ENCODE measurements around the gene TYW5.

The TYW5 gene

DNA sequence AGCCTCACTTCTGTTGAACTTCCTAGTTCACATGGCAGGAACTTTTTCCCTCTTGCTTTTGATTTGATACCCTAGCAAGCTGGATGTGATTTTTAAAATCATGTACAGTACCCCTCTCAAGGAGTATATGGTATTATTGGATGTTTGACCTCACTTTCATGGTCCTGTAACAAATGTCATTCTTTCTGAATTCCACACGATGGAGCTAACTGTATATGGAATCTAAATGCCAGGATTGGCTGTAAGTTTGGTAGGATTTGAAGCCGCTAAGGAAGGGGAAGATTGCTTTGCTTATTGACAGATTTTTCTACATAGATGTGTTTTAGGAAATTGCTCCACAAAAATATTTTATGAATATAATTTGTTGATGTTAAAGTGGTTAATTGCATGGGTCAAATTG lies 18.4 kb upstream of the TYW5 start:
- no peak for DNase-seq

DNA sequence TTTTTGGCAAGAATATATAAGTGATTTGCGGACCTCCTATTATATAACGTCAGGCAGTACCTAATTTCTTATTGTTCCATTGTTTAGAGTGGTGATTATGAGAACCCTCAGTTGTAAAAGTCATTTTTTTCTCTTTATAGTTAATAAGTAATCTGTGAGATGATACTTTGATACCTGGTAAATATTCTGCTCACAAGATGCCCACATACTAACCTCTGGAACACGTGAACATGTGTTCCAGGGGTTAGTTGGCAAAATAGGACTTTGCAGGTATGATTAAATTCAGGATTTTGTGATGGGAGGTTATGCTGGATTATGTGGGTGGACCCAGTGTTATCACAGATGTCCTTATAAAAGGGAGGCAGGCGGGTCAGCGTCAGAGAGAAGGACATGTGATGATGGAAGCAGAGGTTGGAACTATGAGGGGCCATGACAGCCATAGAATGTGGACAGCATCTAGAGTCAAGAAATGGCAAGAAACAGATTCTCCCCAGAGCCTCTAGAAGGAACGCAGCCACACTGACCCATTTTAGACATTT lies 16.9 kb upstream of the TYW5 start:
- no peak for DNase-seq

DNA sequence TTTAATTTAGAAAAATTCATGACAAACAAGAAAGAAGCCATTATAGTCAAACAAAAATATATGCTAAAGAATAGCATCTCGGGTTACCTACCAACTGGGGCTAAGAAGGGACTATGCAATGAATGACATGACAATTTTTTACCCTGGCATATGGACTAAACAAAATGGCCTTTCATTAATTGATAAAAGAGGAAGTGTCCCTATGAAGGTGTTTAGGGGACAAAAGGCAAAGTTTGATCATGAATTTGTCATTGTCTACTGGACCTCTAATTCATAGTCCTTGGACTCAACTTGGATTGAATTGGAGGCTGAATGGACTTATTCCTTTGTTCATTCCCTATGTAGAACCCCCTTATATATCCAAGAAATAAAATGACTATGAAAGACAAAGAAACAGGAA lies 12.8 kb upstream of the TYW5 start:
- DNase-seq, result no peak

DNA sequence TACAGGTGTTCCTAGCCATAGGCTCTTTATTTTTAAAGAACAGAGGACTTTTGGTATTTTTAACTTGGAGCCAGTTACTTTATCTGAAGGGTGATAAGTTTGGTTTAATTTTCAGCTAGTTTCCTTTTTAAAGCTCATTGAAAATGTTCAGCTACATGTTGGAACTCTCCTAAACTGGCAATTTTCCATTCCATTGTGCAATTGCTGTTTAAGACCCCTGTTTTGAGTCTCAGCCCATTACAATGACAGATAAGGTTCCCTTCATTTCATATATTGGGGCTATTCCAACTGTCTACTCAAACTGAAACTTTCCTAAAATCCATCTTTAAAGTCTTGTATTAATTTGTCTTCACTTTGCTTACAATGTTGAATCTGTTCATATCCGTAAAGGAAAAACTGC lies 11.7 kb upstream of the TYW5 start:
- no peak for DNase-seq

DNA sequence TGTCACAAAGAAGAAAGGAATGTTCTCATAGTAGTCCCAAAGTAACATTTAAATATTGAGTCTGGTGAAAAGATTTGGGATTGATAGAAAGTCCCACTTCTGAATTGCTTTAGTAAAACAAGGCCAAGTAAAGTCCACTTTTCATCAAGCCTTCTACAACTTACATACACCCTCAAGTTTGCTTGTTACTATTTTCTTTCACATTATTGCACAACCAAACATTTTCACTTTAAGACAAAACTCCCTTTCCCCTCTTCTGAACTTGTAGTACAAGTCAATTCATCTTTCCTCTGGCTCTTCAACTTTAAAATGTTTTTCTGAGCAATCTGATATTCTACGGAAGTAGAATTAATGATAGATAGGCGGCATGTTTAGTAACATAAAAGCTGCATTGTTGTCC lies 11.1 kb upstream of the TYW5 start:
- no peak for DNase-seq

DNA sequence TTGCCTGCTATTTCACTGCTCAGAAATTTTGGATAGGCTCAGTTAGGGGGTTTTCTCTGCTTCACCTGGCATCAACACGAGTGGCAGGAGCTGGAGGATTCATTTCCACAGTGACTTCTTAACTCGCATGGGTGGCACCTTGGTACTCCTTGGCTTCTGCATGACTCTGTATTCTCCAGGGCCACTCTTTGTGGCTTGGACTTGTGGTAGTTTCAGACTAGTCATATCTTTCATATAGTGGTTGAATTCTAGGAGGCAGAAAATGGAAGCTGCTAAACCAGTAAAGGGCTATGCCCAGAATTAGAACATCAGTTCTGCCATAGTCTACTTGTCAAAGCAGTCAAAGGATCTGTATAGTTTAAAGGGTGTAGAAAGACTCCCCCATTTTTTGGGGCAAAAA lies 6.9 kb upstream of the TYW5 start:
- no peak for DNase-seq

DNA sequence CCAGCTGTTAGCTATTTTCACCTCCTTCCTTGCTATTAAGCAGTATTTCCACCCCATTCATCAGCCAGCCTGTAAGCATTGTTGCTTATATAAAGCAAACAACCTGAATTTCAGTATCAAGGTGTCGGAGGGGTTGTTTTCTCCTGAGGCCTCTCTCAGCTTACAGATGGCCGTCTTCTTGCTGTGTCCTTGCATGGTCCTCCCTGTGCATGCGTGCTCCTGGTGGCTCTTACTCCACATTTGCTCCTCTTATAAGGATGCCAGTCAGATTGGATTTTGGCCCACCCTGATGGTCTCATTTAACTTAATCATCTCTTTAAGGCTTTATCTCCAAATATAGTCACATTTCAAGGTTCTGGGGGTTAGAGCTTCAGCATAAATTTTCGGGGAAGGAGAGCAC lies 2.7 kb upstream of the TYW5 start:
- DNase-seq, result no peak

DNA sequence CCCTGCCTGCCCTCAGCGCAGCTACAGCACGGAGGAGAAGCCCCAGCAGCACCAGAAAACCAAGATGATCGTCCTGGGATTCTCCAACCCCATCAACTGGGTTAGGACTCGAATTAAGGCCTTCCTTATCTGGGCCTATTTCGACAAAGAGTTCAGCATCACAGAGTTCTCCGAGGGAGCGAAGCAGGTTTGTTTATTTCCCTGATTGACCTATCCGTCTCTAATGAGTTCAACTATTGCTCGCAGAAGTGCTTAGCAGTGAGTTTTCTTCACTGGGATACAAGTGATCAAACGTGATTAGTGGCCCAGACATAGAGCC lies 730 bp upstream of the TYW5 start:
- DNase-seq, result no peak

DNA sequence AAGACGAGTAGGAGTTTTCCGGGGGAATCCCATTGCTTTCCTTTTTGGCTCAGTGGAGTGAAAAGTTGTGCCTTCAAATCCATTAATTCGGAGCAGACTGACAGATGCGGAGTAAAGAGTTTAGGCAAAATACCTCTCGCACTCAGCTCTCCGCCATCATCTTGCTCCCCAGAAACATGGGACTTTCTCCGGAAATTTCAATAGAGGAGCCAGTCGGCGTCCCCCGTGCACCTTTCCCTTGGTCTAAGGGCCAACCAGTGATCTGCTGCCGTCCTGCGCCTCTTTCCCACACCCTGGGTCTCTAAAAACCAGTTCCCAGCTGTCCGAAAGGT lies 318 bp downstream of the TYW5 start:
- no peak for DNase-seq

DNA sequence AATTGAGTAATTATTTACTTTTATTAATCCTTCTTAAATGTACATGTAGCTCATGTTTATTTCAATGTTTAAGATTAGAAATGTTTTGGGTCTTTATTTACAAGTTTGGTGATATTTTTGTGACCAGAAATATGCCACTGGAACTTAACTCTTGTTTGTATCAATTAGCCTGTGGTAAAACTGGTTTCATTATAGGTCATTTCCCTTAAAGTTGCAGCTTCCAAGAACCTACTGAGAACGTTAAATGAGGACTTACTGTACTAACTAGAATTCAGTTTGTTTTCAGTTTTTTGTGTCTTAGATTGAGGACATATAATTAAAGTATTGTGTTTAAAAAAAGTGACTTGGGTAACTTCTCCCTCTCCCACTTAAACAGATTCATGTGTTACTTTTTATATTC lies 4.3 kb downstream of the TYW5 start:
- no peak for DNase-seq

DNA sequence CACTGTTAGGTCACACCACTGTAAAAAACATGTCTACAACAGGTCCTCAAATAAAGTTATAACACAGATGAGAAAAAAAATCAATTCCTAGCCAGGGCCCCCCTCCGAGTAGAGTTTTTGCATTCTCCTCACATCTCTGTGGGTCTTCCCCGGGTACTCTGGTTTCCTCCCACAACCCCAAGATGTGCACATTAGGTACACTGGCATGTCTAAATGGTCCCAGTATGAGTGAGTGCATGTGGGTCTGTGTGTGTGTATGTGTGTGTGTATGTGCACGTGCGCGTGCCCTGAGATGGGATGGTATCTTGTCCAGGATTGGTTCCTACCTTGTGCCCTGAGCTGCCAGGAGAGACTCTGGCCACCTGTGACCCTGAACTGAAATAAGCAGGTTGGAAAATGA lies 4.9 kb downstream of the TYW5 start:
- DNase-seq, result no peak

DNA sequence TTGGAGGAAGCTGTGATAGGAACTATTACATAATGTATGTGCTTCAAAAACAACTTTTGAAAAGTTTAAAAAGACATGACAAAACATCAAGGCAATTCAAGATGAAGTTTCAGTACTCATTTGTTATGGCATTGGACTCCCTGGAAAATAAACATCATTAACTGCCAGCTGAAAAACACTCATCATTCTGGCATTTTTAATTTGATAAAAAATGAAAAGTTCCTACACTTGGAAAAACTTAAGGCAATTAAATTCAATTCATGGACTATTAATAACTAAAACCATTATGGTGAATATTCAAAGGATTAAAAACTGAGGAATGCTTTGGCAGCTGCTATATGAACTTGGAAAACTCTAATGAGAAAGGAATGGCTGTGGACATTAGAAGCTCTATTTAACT lies 8.5 kb downstream of the TYW5 start:
- no peak for DNase-seq

DNA sequence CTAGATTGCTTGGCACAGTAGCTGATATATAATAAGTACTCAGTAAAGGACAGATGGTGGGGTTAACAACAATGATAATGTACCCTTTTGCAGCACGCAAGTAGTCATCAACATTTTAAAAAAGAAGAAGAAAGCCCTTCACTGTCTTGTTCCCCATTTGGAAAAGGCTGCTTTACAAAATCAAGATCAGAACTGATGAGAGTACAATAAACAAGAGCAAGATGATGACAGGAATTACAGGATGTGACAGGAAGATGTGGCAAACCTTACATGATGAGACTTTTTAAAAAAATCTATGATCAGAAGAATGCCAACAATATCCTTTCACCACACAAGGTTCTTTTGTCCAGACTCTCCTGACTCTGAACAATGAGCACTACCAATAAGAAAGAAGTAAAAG lies 9.1 kb downstream of the TYW5 start:
- DNase-seq, result no peak

DNA sequence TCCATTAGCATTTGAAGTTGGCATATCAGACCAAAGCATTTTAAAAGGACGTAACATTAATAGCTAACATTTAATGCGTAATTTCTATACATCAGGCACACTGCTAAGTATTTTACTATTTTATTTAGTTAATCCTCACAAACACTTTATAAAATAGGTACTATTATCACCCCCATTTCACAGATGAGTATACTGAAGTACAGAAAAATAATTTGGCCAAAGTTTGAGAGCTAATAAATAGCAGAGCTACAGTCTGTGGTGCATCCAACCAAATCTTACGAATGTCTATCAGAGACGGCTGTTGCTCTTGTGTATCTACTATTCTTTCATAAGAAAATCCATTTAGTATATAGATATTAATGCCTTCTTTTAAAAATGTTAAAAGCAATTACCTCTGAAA lies 11.9 kb downstream of the TYW5 start:
- no peak for DNase-seq

DNA sequence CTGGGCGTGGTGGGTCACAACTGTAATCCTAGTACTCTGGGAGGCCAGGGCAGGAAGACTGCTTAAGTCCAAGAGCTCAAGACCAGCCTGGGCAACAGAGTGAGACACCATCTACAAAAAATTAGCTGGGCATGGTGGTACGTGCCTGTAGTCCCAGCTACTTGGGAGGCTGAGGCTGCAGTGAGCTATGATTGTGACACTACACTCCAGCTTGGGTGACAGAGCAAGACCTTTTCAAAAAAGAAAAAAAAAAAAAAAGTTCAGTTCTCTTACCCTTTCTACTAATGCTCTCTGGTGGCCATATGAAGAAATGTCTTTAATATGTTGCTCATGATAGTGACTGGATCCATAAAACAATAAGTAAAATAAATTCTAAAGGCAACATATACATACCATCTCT lies 14.9 kb downstream of the TYW5 start:
- no peak for DNase-seq

DNA sequence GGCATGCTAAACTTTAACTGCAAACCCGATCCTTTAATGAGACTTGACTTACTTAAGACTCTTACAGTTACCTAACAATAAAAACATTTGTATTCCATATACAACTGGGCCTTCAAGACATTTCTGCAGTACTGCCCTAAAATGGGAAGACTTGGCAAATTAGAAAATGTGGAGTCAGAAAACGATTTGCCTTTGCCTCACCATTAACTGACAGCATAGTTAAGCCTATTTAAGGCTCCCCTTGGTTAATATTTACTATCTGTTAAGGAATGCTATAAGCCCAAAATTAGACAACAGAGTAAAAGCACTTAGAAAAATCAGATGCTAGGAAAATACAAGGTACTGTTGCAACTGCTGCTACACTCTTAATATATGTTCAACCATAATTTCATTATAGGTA lies 18.7 kb downstream of the TYW5 start:
- DNase-seq, result no peak

DNA sequence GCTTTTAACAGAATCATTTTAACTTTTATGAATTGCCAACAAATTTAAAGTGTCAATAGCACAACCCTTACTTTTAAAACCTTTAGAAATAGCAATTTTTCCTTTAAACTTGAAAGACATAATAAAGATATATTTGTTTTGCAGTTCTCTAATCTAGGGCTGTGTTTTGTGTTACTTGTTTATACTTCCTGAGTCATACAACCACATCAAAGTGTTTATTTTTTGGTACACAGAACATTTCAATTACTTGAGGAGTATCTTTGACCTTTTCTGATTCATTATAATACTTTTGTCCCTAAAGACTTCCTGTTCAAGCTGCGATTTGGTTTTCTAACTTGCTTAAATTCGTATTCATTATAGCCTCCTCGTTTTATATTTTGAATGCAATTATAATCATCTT lies 21.8 kb downstream of the TYW5 start:
- no peak for DNase-seq

DNA sequence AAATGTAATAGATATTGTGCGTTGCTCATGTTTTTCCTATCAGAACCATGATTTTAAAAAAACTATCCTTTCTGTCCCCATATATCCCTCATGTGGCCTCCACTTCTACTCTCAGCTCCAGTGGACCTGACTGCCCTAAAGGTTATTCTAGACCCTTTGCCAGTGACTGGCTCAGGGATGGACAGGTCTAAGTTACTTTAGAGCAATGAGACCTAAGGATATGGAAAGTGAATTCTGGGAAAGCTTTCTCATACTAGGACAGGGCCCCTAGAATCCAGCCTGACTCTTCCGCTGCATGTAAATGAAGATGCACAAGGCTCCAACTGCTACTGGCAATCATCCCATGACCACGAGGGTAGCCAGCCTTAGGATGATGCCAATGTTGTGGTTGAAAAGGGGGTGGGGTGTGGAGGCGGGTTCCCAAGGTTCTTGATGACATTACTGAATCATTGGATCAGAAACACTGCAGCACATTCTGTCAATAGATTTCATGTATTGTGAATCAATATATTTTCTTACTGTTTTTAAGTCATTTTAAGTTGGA lies 22.9 kb downstream of the TYW5 start:
- no peak for DNase-seq

DNA sequence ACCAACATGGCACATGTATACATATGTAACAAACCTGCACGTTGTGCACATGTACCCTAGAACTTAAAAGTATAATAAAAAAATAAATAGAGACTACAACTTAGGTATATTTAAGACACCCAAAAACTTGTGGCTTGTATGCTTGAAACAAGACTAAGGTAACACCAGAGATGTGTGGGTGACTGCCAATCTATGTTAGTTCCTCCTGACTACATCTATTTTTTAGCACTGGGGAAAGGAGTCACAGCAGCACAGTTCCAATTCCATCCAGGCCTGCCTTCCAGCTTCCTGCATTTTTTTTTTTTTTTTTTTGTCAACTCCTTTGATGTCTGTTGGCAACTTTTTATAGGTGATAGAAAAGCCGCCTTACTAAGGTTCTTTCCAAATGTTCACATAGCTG lies 26.0 kb downstream of the TYW5 start:
- no peak for DNase-seq

DNA sequence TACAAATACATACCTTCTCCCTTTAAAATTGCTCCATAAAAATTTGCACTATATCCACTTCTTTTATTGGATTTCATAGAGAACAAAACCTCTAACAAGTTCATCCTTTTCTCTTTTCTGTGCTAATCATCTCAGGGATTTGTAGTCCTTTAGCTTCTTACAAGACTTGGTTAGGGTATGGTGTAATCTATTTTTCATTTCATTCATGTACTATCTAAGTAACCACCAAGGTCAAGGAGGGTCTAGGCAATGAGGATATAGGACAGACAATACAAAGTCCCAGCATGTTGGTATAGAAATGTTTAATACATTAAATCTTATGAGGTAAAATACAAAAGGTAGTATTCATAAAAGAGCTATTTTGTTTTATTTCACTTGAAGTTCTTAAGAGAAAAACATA lies 26.7 kb downstream of the TYW5 start:
- DNase-seq, result no peak

DNA sequence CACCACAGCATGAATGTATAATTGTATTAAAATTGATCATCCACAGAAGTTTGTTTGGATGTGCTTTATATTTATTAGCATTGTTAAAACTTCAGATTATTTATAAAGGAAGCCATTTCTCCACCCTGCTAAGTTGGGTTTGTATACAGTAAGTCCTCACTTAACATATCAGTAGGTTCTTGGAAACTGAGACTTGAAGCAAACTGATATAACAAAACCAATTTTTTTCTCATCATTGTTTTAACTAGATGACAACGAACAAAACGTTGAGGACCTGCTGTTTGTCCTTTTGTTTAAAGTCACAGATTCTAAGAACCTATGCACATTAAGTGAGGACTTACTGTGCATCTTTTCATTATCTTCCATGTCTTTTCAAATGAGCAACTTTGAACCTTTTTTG lies 27.1 kb downstream of the TYW5 start:
- DNase-seq, result no peak

DNA sequence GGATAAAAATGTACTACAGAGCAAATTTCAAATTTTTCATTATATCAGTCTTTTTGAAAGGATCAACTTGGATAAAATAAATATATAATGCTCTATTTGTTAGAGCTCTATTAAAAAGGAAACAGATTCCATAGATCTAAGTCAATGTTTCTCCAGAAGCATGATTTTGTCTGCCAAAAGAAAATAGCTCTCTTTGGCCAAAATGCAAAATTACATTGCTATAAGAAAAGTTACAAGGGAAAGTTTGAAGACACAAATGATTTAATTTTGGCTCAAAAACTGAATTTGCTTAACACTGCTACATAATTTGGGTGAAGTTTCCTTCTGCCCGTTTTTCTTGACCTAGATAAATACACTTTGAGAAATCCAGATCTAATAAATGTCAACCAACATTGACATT lies 28.5 kb downstream of the TYW5 start:
- DNase-seq, result no peak

DNA sequence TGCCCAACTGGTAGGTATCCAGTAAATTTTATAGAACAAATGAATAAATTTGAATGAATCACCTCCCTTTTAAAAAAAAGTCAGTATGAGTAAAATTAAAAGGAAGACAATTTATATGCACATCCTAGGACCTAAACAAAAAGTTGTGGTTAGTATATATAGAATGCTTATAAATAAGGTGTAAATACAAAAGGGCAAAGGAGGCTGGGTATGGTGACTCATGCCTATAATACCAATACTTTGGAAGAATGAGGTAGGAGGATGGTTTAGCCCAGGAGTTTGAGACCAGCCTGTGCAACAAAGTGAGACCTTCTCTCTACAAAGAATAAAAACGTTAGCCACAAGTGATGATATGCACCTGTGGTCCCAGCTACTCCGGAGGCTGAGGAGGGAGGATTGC lies 31.4 kb downstream of the TYW5 start:
- no peak for DNase-seq

DNA sequence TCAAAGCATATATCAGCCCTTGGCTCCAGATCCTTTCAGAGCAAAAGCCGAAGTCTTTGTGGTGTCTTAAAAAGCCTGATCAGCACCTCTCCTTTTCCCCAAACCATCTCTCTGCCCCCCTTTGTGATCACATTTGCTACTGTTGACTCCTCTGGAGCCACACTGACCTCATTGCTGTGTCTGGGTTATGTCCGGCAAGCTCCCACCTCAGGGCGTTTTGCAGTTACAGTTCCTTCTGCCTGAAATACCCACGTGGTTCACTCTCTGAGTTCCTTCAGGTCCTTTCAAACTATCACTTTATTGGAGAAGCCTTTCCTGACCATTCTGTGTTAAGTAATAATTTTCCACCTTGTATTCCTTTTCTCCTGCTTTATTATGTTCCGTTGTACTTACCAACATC lies 32.4 kb downstream of the TYW5 start:
- DNase-seq, result no peak

DNA sequence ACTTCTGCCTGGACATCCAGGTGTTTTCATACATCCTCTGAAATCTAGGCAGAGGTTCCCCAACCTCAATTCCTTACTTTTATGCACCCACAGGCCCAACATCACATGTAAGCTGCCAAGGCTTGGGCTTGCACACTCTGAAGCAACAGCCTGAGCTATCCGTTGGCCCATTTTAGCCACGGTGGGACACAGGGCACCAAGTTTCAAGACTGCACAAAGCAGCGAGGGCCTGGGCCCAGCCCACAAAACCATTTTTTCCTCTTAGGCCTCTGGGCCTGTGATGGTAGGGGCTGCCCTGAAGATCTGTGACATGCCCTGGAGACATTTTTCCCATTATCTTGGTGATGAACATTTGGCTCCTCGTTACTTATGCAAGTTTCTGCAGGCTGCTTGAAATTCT lies 38.3 kb downstream of the TYW5 start:
- no peak for DNase-seq

DNA sequence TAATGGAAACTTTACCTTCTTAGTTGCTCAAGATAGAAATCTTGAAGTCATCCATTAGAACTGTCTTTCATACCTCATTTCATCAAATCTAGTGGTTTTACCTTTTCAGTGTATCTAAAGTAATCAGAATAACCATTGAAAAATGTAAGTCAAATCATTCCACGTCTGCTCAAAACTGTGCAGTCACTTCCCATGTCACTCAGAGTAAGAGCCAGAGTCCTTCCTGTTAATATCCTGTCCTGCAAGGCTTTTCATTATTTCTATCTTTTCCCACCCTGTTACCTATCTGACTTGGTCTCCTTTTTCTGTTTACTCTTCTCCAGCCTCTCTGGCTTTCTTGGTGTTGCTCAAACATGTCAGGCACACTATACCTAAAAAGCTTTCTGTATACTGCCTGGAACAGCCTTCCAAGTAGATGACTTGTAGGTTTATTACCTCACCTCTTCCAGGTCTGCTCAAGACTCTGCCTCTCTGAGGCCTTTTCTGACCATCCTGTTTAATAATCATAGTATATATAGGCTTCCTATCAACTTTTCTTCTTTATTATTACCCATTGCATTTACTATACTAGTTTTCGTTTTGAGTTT lies 40.8 kb downstream of the TYW5 start:
- no peak for DNase-seq

Measured in activated naive CD4-positive, alpha-beta T cell treated with anti-CD3 and anti-CD28 coated beads, Interleukin-2, amount 50 U/mL, for 16 hours (primary cell).